Measurements from ENCODE around the gene UNC13A.

UNC13A gene

DNA sequence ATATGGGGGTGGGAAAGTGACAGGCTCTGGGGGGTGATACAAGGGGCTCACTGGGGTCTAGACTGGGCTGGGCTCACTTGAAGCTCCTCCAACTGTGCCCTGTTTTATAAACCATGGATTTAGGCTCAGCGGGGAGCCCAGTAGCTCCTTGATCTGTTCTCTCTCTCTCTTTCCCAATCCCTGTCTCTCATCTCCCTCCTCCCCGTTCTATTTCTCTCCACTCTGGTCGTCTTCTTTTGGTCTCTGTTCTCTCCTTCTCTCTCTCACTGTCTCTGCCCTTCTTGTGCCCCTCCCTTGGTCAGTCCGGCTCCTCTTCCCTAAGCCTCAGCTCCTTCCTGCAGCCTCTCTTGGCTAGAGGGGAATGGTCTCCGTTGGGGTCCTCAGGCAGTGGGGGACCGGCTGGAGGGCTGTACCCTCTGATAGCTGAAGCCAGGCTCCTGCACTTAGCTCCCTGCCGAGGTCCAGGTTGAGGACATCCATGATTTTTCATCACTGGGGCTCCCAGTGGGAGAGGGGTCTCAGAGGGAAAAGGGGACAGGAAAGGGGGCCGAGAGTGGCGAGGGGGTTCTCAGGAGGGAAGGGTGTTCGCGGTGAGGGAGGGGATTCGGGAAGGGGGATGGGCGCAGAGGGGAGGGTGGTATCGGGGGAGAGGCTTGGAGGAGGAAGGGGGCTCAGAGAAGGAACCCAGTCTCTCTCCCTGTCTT, 8.5 kb downstream of the UNC13A start:
- H3K27me3 ChIP-seq (ENCODE audit: control insufficient read depth, insufficient read depth, low read length), result no peaks in the 10 kb centered on the region
- no peak overlapping the region for H3K9ac ChIP-seq (ENCODE audit: low read depth, low read length)
- peaks cover 1% of the 10 kb centered on the region for H3K36me3 ChIP-seq (ENCODE audit: control insufficient read depth, insufficient read depth, low read length)
- H3K4me3 ChIP-seq (ENCODE audit: low read depth, low read length), result peak overlapping the region; percentile 46
- no peaks in the 10 kb centered on the region for H3K9me3 ChIP-seq (ENCODE audit: control insufficient read depth, insufficient read depth, low read length)
- peaks cover 9% of the 10 kb centered on the region for H3K4me1 ChIP-seq (ENCODE audit: control insufficient read depth, insufficient read depth, low read length)

DNA sequence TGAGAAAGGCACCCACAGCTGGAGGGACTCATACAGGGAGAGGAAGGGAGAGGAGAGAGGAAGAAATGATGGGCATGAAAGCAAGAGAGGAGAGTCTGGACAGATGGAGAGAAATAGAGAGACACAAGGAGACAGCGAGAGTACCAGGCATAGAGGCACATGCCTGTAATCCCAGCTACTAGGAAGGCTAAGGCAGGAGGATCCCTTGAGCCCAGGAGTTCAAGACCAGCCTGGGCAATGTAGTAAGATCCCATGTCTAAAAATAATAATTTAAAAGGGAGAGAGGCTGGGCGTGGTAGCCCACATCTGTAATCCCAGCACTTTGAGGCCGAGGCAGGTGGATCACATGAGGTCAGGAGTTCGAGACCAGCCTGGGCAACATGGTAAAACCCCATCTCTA, 9.3 kb downstream of the UNC13A start:
- Histone ChIP-seq H3K9me3 (ENCODE audit: control insufficient read depth, insufficient read depth, low read length) (no peaks in the 10 kb centered on the region), H3K4me1 (ENCODE audit: control insufficient read depth, insufficient read depth, low read length) (peaks cover 9% of the 10 kb centered on the region), H3K36me3 (ENCODE audit: control insufficient read depth, insufficient read depth, low read length) (peaks cover 6% of the 10 kb centered on the region), H3K4me3 (ENCODE audit: low read depth, low read length) (no peak overlapping the region), H3K27me3 (ENCODE audit: control insufficient read depth, insufficient read depth, low read length) (no peaks in the 10 kb centered on the region), H3K9ac (ENCODE audit: low read depth, low read length) (no peak overlapping the region)

DNA sequence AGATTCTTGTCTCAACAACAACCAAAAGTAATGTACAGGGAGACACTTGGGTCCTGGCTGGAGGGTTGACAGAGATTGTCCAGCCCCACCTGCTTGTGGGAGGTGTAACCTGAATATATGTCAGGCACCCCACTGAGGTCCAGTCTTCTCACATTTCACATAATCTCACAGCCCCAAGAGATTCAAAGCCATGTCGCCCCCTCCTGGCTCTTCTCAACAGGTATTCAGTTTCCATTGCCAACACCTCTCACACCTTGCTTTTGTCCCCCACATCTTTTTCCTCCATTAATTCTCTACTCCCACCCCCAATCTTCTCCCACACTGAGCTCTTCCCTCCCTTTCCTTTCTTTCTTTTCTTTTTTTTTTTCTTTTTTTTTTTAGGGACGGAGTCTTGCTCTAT, 11.2 kb downstream of the UNC13A start:
- H3K9me3 ChIP-seq (ENCODE audit: control insufficient read depth, insufficient read depth, low read length), result no peaks in the 10 kb centered on the region
- H3K4me1 ChIP-seq (ENCODE audit: control insufficient read depth, insufficient read depth, low read length), result peaks cover 9% of the 10 kb centered on the region
- H3K27me3 ChIP-seq (ENCODE audit: control insufficient read depth, insufficient read depth, low read length), result no peaks in the 10 kb centered on the region
- no peak overlapping the region for H3K4me3 ChIP-seq (ENCODE audit: low read depth, low read length)
- peaks cover 6% of the 10 kb centered on the region for H3K36me3 ChIP-seq (ENCODE audit: control insufficient read depth, insufficient read depth, low read length)
- H3K9ac ChIP-seq (ENCODE audit: low read depth, low read length), result no peak overlapping the region

DNA sequence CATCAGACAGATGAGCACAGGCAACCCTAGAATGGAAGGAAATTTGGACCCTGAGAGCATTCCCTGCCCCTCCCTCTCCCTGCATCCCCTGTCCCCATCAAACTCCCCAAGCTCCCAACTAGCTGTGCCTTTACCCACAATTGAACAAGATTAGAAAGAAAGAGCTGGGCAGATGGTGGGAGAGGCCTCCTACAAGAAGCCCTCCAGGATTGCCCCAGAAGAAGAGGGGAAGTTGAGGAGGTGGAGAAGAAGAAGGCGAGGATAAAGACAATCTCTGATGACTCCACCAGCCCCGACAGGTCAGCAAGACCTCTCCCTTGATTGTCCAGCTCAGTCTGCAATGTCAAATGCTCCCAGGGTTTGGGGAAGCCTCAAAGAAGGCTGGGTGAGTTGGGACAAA, 11.9 kb downstream of the UNC13A start:
- peaks cover 6% of the 10 kb centered on the region for H3K36me3 ChIP-seq (ENCODE audit: control insufficient read depth, insufficient read depth, low read length)
- no peaks in the 10 kb centered on the region for H3K9me3 ChIP-seq (ENCODE audit: control insufficient read depth, insufficient read depth, low read length)
- no peak overlapping the region for H3K9ac ChIP-seq (ENCODE audit: low read depth, low read length)
- H3K4me1 ChIP-seq (ENCODE audit: control insufficient read depth, insufficient read depth, low read length), result peaks cover 8% of the 10 kb centered on the region
- no peaks in the 10 kb centered on the region for H3K27me3 ChIP-seq (ENCODE audit: control insufficient read depth, insufficient read depth, low read length)
- H3K4me3 ChIP-seq (ENCODE audit: low read depth, low read length), result no peak overlapping the region

- no peak overlapping the region for H3K9ac ChIP-seq (ENCODE audit: low read depth, low read length)
- no peaks in the 10 kb centered on the region for H3K27me3 ChIP-seq (ENCODE audit: control insufficient read depth, insufficient read depth, low read length)
- no peaks in the 10 kb centered on the region for H3K9me3 ChIP-seq (ENCODE audit: control insufficient read depth, insufficient read depth, low read length)
- H3K4me3 ChIP-seq (ENCODE audit: low read depth, low read length), result no peak overlapping the region
- peaks cover 2% of the 10 kb centered on the region for H3K4me1 ChIP-seq (ENCODE audit: control insufficient read depth, insufficient read depth, low read length)
- peaks cover 15% of the 10 kb centered on the region for H3K36me3 ChIP-seq (ENCODE audit: control insufficient read depth, insufficient read depth, low read length)
These were observed 14.0 kb downstream of the UNC13A start for GRCh38 chr19:17673937-17674799.

- H3K9me3 ChIP-seq (ENCODE audit: control insufficient read depth, insufficient read depth, low read length), result no peaks in the 10 kb centered on the region
- no peak overlapping the region for H3K4me3 ChIP-seq (ENCODE audit: low read depth, low read length)
- no peaks in the 10 kb centered on the region for H3K4me1 ChIP-seq (ENCODE audit: control insufficient read depth, insufficient read depth, low read length)
- peaks cover 15% of the 10 kb centered on the region for H3K36me3 ChIP-seq (ENCODE audit: control insufficient read depth, insufficient read depth, low read length)
- H3K27me3 ChIP-seq (ENCODE audit: control insufficient read depth, insufficient read depth, low read length), result no peaks in the 10 kb centered on the region
- H3K9ac ChIP-seq (ENCODE audit: low read depth, low read length), result no peak overlapping the region
These were observed 16.2 kb downstream of the UNC13A start for GRCh38 chr19:17671906-17672305.

- Histone ChIP-seq H3K9ac (ENCODE audit: low read depth, low read length) (no peak overlapping the region), H3K9me3 (ENCODE audit: control insufficient read depth, insufficient read depth, low read length) (no peaks in the 10 kb centered on the region), H3K27me3 (ENCODE audit: control insufficient read depth, insufficient read depth, low read length) (no peaks in the 10 kb centered on the region), H3K36me3 (ENCODE audit: control insufficient read depth, insufficient read depth, low read length) (peaks cover 17% of the 10 kb centered on the region), H3K4me3 (ENCODE audit: low read depth, low read length) (no peak overlapping the region), H3K4me1 (ENCODE audit: control insufficient read depth, insufficient read depth, low read length) (no peaks in the 10 kb centered on the region)
These were observed 18.7 kb downstream of the UNC13A start for GRCh38 chr19:17669419-17669818.

DNA sequence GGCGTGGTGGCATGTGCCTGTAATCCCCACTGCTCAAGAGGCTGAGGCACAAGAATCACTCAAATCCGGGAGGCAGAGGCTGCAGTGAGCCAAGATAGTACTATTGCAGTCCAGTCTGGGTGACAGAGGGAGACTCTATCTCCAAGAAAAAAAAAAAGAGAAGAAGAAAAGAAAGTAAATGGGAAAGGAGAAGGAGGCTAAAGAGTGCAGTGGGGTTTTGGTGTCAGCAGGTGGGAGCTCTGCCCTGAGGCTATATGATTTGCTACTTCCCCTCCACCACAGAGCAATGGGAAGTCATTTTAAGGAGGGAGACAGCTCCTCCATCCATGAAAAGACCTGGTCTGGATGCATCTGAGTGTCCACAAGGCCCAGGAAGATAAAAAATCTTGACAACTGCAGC, 23.1 kb downstream of the UNC13A start:
- H3K9ac ChIP-seq (ENCODE audit: low read depth, low read length), result no peak overlapping the region
- no peaks in the 10 kb centered on the region for H3K9me3 ChIP-seq (ENCODE audit: control insufficient read depth, insufficient read depth, low read length)
- H3K36me3 ChIP-seq (ENCODE audit: control insufficient read depth, insufficient read depth, low read length), result peaks cover 16% of the 10 kb centered on the region
- no peaks in the 10 kb centered on the region for H3K27me3 ChIP-seq (ENCODE audit: control insufficient read depth, insufficient read depth, low read length)
- H3K4me3 ChIP-seq (ENCODE audit: low read depth, low read length), result no peak overlapping the region
- H3K4me1 ChIP-seq (ENCODE audit: control insufficient read depth, insufficient read depth, low read length), result no peaks in the 10 kb centered on the region

GRCh38 chr19:17659996-17660395, 28.2 kb downstream of the UNC13A start:
- Histone ChIP-seq H3K27me3 (ENCODE audit: control insufficient read depth, insufficient read depth, low read length) (no peaks in the 10 kb centered on the region), H3K9ac (ENCODE audit: low read depth, low read length) (no peak overlapping the region), H3K36me3 (ENCODE audit: control insufficient read depth, insufficient read depth, low read length) (peaks cover 34% of the 10 kb centered on the region), H3K4me3 (ENCODE audit: low read depth, low read length) (no peak overlapping the region), H3K4me1 (ENCODE audit: control insufficient read depth, insufficient read depth, low read length) (no peaks in the 10 kb centered on the region), H3K9me3 (ENCODE audit: control insufficient read depth, insufficient read depth, low read length) (no peaks in the 10 kb centered on the region)

- H3K36me3 ChIP-seq (ENCODE audit: control insufficient read depth, insufficient read depth, low read length), result peaks cover 40% of the 10 kb centered on the region
- no peaks in the 10 kb centered on the region for H3K9me3 ChIP-seq (ENCODE audit: control insufficient read depth, insufficient read depth, low read length)
- no peak overlapping the region for H3K9ac ChIP-seq (ENCODE audit: low read depth, low read length)
- no peaks in the 10 kb centered on the region for H3K4me1 ChIP-seq (ENCODE audit: control insufficient read depth, insufficient read depth, low read length)
- no peaks in the 10 kb centered on the region for H3K27me3 ChIP-seq (ENCODE audit: control insufficient read depth, insufficient read depth, low read length)
- H3K4me3 ChIP-seq (ENCODE audit: low read depth, low read length), result no peak overlapping the region
These were observed 29.5 kb downstream of the UNC13A start for GRCh38 chr19:17658666-17659065.

DNA sequence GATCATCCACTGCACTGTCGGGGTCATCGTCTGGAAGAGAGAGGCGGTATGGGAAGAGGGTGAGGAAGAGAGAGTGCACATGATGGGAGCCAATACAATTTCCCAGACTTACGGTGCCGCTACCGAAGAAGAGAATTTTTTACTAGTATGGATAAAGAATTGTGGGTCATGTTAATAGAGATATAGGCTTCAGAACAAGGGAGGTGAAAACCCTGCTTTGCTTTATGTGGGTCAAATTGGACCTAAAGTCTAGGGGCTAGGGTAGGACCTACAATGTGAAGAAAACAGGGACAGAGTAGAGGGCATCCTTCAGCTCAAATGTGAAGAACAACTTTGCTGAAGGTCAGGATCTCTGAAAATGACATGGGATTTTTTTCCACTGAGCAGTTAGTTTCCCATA, 29.9 kb downstream of the UNC13A start:
- peaks cover 38% of the 10 kb centered on the region for H3K36me3 ChIP-seq (ENCODE audit: control insufficient read depth, insufficient read depth, low read length)
- no peak overlapping the region for H3K9ac ChIP-seq (ENCODE audit: low read depth, low read length)
- no peak overlapping the region for H3K4me3 ChIP-seq (ENCODE audit: low read depth, low read length)
- no peaks in the 10 kb centered on the region for H3K9me3 ChIP-seq (ENCODE audit: control insufficient read depth, insufficient read depth, low read length)
- no peaks in the 10 kb centered on the region for H3K27me3 ChIP-seq (ENCODE audit: control insufficient read depth, insufficient read depth, low read length)
- no peaks in the 10 kb centered on the region for H3K4me1 ChIP-seq (ENCODE audit: control insufficient read depth, insufficient read depth, low read length)

GRCh38 chr19:17656970-17657369, 31.2 kb downstream of the UNC13A start:
- H3K36me3 ChIP-seq (ENCODE audit: control insufficient read depth, insufficient read depth, low read length), result peaks cover 44% of the 10 kb centered on the region

More at GRCh38 chr19:17656970-17657369, 31.2 kb downstream of the UNC13A start:
- Histone ChIP-seq H3K4me1 (ENCODE audit: control insufficient read depth, insufficient read depth, low read length) (no peaks in the 10 kb centered on the region), H3K4me3 (ENCODE audit: low read depth, low read length) (no peak overlapping the region), H3K9me3 (ENCODE audit: control insufficient read depth, insufficient read depth, low read length) (no peaks in the 10 kb centered on the region), H3K27me3 (ENCODE audit: control insufficient read depth, insufficient read depth, low read length) (no peaks in the 10 kb centered on the region), H3K9ac (ENCODE audit: low read depth, low read length) (no peak overlapping the region)

All from iPS-15b (cell line).